ENCODE data around the gene MYH16. TPM values are rescaled to one million over a fixed set of nuclear protein-coding genes. Genes with fewer than 3 reads are reported as not detected.
A peak's percentile ranks its signal among the peaks of the same experiment; 100 is the strongest.

The MYH16 gene
- total RNA-seq, 1 experiment from 2014 or later = not detected

DNA sequence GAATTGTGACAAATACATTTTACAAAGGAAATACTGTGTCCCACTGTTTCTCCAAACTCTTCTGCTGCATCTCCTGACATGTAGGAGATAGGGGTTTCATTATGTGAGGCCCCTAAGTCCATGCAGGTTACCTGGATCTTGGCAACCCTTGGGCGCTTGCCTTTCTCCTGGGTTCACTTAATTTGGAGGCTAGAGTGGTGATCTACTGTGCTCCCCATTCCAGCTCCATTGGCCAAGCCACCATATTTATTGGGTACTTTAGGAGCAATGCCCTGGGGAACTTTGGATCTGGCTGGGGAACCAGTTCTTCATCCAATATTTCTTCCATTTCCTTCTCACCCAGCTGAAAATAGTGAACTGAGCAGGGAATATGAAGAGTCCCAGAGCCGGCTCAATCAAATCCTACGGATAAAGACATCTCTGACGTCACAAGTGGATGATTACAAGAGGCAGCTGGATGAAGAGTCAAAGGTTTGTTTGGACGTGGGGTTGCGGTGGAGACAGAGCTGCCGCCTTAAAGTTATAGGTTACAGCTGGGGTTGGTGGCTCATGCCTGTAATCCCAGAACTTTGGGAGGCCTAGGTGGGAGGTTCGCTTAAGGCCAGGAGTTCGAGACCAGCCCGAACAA, 18.5 kb downstream of the MYH16 start:
- CTCF ChIA-PET = interaction anchor here (0.7 kb wide), 1 partner anchor 113 kb away, joined by 5 read pairs; no protein-coding TSS in a partner anchor
- POLR2A ChIA-PET = interaction anchor here (0.6 kb wide), 1 partner anchor 79 kb away, joined by 3 read pairs; no protein-coding TSS in a partner anchor
- Histone ChIP-seq H3K4me3 (ENCODE audit: low read depth, low read length) (no peak overlapping the region), H3K9me3 (no peaks in the 10 kb centered on the region), H3K36me3 (ENCODE audit: control insufficient read depth, insufficient read depth, low read length) (no peaks in the 10 kb centered on the region), H3K27me3 (replicated peaks; ENCODE audit: control insufficient read depth, insufficient read depth, low read length) (no peaks in the 10 kb centered on the region), H3K4me1 (0 out of 2 replicates have a peak, but pooled peaks cover 3% of the 10 kb centered on the region)
- Mint-ChIP-seq H3K36me3 (ENCODE audit: insufficient read depth, unreplicated experiment) (no peaks in the 10 kb centered on the region), H3K27me3 (ENCODE audit: insufficient read depth, unreplicated experiment) (no peaks in the 10 kb centered on the region), H3K9me3 (ENCODE audit: unreplicated experiment) (no peaks in the 10 kb centered on the region), H3K4me1 (ENCODE audit: low read depth, unreplicated experiment) (peaks cover 4% of the 10 kb centered on the region), H3K27ac (ENCODE audit: unreplicated experiment) (no peak overlapping the region), H3K4me3 (ENCODE audit: unreplicated experiment) (no peak overlapping the region)
- no TSS peak for BruUV-seq (replicated peaks)
- TF ChIP-seq, protein P1, sequence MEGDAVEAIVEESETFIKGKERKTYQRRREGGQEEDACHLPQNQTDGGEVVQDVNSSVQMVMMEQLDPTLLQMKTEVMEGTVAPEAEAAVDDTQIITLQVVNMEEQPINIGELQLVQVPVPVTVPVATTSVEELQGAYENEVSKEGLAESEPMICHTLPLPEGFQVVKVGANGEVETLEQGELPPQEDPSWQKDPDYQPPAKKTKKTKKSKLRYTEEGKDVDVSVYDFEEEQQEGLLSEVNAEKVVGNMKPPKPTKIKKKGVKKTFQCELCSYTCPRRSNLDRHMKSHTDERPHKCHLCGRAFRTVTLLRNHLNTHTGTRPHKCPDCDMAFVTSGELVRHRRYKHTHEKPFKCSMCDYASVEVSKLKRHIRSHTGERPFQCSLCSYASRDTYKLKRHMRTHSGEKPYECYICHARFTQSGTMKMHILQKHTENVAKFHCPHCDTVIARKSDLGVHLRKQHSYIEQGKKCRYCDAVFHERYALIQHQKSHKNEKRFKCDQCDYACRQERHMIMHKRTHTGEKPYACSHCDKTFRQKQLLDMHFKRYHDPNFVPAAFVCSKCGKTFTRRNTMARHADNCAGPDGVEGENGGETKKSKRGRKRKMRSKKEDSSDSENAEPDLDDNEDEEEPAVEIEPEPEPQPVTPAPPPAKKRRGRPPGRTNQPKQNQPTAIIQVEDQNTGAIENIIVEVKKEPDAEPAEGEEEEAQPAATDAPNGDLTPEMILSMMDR (IDR thresholded peaks at IDR 0.05; ENCODE audit: insufficient read depth in 1 of 2, low read depth in 1 of 2, low read length in 1 of 2, severe bottlenecking in 1 of 2, unreplicated experiment in 1 of 2) = no peak
- no peak for DNase-seq
- intact Hi-C loops (cut with micrococcal nuclease; ENCODE audit: unreplicated experiment) = no loop called here

DNA sequence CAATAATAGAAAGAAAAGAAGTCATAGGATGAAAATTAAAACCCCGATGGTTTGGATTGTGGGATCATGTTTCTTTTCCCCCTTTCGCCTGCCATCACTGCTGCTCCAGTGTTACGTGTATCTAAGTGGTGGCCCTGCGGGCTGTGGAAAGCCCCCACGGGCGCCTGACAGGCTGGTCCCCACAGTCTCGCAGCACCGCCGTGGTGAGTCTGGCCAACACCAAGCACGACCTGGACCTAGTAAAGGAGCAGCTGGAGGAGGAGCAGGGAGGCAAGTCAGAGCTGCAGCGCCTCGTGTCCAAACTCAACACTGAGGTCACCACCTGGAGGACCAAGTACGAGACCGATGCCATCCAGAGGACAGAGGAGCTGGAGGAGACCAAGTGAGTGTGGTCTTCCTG, 19.5 kb downstream of the MYH16 start:
- TF ChIP-seq, protein P1 (IDR thresholded peaks at IDR 0.05; ENCODE audit: insufficient read depth in 1 of 2, low read depth in 1 of 2, low read length in 1 of 2, severe bottlenecking in 1 of 2, unreplicated experiment in 1 of 2) = no peak
- H3K4me3 Mint-ChIP-seq (ENCODE audit: unreplicated experiment) = no peak overlapping the region
- H3K4me3 ChIP-seq (ENCODE audit: low read depth, low read length) = no peak overlapping the region
- H3K4me1 Mint-ChIP-seq (ENCODE audit: low read depth, unreplicated experiment) = peaks cover 4% of the 10 kb centered on the region
- POLR2A ChIA-PET = no interaction called here
- DNase-seq = no peak
- H3K36me3 Mint-ChIP-seq (ENCODE audit: insufficient read depth, unreplicated experiment) = no peaks in the 10 kb centered on the region
- BruUV-seq (replicated peaks) = no TSS peak
- no peak overlapping the region for H3K27ac Mint-ChIP-seq (ENCODE audit: unreplicated experiment)
- no peaks in the 10 kb centered on the region for H3K27me3 Mint-ChIP-seq (ENCODE audit: insufficient read depth, unreplicated experiment)
- H3K27me3 ChIP-seq (replicated peaks; ENCODE audit: control insufficient read depth, insufficient read depth, low read length) = no peaks in the 10 kb centered on the region
- 0 out of 2 replicates have a peak, but pooled peaks cover 3% of the 10 kb centered on the region for H3K4me1 ChIP-seq
- CTCF ChIA-PET = interaction anchor here (0.7 kb wide), 1 partner anchor 16 kb away, joined by 5 read pairs; no protein-coding TSS in a partner anchor
- intact Hi-C loops (cut with micrococcal nuclease; ENCODE audit: unreplicated experiment) = no loop called here
- no peaks in the 10 kb centered on the region for H3K9me3 ChIP-seq
- H3K9me3 Mint-ChIP-seq (ENCODE audit: unreplicated experiment) = no peaks in the 10 kb centered on the region
- H3K36me3 ChIP-seq (ENCODE audit: control insufficient read depth, insufficient read depth, low read length) = no peaks in the 10 kb centered on the region

DNA sequence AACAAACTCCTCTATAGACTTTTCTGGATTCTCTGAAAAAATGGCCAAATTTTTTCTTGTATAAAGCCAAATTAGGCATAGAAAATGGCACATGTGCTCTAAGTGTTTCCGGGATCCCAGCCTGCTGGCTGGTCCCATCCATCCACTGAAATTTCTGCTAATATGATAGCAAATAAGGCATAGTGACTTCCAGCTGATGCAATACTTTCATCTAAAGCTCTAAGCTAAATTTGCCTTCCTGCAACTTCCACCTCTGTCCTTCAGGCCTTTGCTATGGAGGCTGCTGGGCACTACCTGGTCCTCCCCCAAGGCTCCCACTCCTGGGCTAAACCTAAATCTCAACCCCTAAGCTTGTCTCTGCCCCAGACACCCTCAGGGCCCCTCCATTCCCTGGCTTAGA, 20.5 kb downstream of the MYH16 start:
- Mint-ChIP-seq H3K27me3 (ENCODE audit: insufficient read depth, unreplicated experiment) (no peaks in the 10 kb centered on the region), H3K4me1 (ENCODE audit: low read depth, unreplicated experiment) (peaks cover 4% of the 10 kb centered on the region), H3K27ac (ENCODE audit: unreplicated experiment) (peak overlapping the region; percentile 37), H3K4me3 (ENCODE audit: unreplicated experiment) (no peak overlapping the region), H3K36me3 (ENCODE audit: insufficient read depth, unreplicated experiment) (no peaks in the 10 kb centered on the region), H3K9me3 (ENCODE audit: unreplicated experiment) (no peaks in the 10 kb centered on the region)
- CTCF ChIA-PET = no interaction called here
- TF ChIP-seq, protein P1 (IDR thresholded peaks at IDR 0.05; ENCODE audit: insufficient read depth in 1 of 2, low read depth in 1 of 2, low read length in 1 of 2, severe bottlenecking in 1 of 2, unreplicated experiment in 1 of 2) = no peak
- 0 out of 2 replicates have a peak, but pooled peaks cover 3% of the 10 kb centered on the region for H3K4me1 ChIP-seq
- no peaks in the 10 kb centered on the region for H3K36me3 ChIP-seq (ENCODE audit: control insufficient read depth, insufficient read depth, low read length)
- no peak for DNase-seq
- no peaks in the 10 kb centered on the region for H3K9me3 ChIP-seq
- H3K27me3 ChIP-seq (replicated peaks; ENCODE audit: control insufficient read depth, insufficient read depth, low read length) = no peaks in the 10 kb centered on the region
- H3K4me3 ChIP-seq (ENCODE audit: low read depth, low read length) = no peak overlapping the region
- POLR2A ChIA-PET = no interaction called here
- no TSS peak for BruUV-seq (replicated peaks)
- intact Hi-C loops (cut with micrococcal nuclease; ENCODE audit: unreplicated experiment) = no loop called here
